ENCODE measurements around the gene KDM1B.

Gene KDM1B

DNA sequence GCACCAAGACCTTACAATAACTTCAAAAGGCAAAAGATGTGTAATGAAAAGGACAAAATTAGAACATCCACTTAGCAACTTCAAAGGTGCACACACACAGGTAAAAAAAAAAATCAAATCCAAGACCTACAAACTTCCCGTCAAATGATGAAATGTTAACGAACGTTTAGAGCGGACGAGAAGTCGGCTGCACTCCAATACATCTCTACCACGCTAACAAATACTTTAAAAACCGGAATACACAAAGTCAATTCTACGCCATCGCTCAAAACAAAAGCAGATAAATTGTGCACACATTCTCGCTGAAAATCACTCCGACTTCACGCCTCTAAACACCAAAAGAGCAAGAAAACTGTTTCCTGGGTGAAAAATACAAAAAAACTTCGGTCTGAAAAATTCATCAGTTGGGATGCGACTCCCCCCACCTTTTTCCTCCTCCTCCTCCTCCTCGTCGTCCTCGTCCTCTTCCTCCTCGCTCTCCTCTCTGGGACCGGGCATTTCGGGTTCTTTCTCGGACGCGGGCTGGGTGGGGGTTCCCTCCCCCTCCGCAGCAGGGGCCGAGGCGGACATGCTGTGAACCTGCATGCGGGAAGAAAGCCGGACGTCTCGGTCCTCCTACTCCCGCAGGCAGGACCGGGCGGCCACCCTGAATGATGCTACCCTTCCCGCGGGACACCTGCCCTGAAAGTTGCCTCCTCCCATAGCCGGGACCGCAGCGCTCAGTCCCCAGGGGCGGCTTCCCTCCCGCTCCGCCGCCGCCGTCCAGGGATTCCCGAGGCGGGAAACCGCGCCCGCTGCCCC lies 108.4 kb downstream of the KDM1B start:
- TF ChIP-seq CTCF (IDR thresholded peaks at IDR 0.05; ENCODE audit: low read depth, low read length) = no peak

DNA sequence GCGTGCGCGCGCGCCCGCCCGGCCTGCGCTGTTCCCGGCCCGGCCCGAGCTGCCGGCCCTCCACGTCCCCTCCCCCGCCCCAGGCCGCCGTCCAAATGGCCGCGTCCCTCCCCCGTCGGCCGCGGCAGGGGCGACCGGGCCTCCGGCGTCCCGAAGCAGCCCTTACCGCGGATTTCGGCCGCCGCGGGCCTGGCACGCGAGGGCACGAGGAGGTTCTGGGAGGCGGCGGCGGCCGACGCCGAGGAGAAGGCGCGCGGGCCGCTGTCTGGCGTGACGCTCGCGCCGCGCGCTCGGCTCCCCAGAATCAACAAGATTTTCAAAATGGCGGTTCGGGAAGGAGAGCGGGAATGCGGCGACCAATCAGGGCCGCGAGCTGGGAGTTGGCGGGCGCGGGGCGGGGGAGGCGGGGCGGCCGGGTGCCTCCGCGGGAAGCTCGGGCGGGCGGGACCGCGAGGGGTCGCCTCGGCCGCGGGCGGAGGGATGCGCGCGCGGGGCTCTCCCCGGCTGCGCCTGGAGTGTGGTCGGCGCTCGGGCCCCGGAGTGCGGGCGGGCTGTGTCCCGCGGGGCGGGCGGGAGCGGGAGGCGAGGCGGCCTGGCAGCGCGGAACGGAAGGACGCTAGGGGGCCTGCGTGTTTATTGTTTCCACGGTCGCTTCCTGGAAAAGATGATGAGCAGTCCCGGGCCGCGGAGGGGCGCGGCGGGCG lies 109.1 kb downstream of the KDM1B start, which contains the start of gene DEK:
DEK (minus strand) TSS at position 312 of the 704 bp plus-strand sequence. CDS start 543 bp downstream, outside the sequence.
- peak within 1 kb of the TSS; percentile 91 for H3K4me3 ChIP-seq (ENCODE audit: low read depth, low read length)
- TF ChIP-seq CTCF (IDR thresholded peaks at IDR 0.05; ENCODE audit: low read depth, low read length) = peak; percentile 49

More for the DNA sequence above, 108.4 kb downstream of the KDM1B start:
- H3K4me3 ChIP-seq (ENCODE audit: low read depth, low read length) = peak overlapping the region; percentile 91

DNA sequence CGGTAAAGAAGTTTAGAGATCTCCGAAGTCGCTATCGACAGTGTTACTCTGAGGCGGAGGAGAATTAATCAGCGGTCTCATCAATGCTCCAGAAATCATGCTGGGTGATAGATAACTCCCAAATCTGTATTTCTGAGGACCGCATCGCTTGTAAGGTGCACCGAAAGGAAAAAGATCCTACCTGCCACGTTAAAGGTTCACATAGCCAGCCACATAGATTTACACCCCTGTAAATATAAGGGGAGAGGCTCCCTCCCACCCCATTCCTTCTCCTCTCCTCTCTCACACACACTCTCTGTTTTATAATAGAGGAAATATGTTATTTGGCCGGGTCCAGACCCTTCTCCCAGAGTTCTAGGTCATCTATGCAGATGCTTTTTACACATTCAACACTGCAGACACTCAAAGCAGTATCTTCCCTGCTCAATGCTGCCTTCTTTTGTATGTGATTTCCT lies 109.7 kb downstream of the KDM1B start:
- H3K4me3 ChIP-seq (ENCODE audit: low read depth, low read length) = peak overlapping the region; percentile 51
- TF ChIP-seq CTCF (IDR thresholded peaks at IDR 0.05; ENCODE audit: low read depth, low read length) = no peak

DNA sequence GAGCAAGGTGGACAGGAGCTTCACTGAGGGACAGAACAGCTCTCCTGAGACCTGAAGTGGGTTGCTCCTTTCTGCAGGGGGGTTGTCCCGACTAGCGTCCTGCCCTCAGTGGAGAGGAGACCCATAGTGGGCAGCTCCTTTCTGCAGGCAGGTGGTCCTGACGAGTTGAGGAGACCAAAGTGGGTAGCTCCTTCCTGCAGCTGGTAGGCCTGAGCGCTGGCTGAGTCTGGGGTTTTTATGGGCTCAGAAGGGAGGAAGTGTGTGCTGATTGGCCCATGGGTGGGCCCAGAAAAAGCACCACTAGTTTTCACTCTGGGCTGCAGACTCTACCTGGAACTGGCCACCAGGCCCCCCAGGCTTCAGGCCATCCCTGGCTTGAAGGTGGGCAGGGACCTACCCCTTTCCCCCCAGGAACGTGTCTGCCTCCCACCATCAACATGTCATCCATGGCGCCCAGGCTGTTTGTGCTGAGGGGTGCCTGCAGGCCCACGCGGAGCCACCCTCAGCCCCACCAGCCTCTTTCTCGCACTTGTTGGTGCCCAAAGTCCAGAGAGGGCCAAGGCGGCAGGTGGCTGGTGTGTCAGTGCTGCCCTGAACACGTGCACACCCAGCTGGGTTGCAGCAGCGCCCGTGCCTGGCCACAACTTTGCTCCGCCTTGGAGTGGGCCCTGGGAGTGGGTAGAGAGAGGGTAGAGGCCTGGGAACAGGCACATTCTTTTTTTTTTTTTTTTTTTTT lies 110.7 kb downstream of the KDM1B start:
- no peak overlapping the region for H3K4me3 ChIP-seq (ENCODE audit: low read depth, low read length)
- no peak for TF ChIP-seq CTCF (IDR thresholded peaks at IDR 0.05; ENCODE audit: low read depth, low read length)

DNA sequence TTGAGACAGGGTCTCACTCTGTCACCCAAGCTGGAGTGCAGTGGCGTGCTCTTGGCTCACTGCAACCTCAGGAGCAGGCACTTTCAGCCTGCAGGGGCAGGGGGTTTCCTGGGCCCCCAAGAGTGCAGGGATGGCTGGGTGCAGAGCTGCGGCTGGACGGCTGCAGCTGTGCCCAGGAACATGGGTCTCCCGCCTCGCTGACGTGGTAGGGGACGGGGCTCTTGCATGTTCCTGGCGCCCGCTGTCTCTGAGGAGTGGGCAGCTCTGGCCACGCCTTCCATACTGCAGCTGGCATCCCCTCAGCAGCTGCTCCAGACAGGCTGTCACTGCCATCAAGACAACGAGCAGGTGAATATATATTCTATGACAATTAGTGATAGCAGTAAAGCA lies 111.3 kb downstream of the KDM1B start:
- H3K4me3 ChIP-seq (ENCODE audit: low read depth, low read length) = no peak overlapping the region
- TF ChIP-seq CTCF (IDR thresholded peaks at IDR 0.05; ENCODE audit: low read depth, low read length) = no peak

DNA sequence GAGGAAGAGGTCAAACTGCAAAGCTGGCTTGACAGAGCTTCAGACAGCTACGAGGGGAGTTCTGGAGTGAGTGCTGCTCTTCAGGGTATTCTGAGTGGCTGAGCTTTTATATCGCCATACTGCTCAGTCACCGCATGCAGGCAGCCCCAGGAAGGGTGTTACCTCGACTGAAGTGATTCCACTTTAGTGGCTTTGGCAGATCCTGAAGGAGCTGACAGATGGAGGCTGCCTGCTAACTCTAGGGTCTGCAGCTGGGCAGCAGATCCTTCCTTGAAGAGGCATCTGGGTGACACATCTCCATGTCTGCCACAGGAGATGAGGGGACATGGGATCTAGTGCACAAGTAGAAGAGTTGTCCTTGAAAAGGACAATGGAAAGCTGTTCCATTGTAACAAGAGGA lies 112.8 kb downstream of the KDM1B start:
- H3K4me3 ChIP-seq (ENCODE audit: low read depth, low read length) = no peak overlapping the region
- TF ChIP-seq CTCF (IDR thresholded peaks at IDR 0.05; ENCODE audit: low read depth, low read length) = no peak
